GM21786 (cell line): Measurements from ENCODE around the gene P2RX3.
"Not testable (repeated sequence)": the region's sequence is repeated elsewhere in the genome, so short reads cannot be mapped to it uniquely, and the experiment has no call there.

ENCODE experiments used
- ATAC-seq: cut with Tn5 transposase; IDR thresholded peaks from one replicate; pipeline ENCODE4 v1.9.1; 2021; ENCODE audit not compliant: unreplicated experiment

P2RX3 gene

DNA sequence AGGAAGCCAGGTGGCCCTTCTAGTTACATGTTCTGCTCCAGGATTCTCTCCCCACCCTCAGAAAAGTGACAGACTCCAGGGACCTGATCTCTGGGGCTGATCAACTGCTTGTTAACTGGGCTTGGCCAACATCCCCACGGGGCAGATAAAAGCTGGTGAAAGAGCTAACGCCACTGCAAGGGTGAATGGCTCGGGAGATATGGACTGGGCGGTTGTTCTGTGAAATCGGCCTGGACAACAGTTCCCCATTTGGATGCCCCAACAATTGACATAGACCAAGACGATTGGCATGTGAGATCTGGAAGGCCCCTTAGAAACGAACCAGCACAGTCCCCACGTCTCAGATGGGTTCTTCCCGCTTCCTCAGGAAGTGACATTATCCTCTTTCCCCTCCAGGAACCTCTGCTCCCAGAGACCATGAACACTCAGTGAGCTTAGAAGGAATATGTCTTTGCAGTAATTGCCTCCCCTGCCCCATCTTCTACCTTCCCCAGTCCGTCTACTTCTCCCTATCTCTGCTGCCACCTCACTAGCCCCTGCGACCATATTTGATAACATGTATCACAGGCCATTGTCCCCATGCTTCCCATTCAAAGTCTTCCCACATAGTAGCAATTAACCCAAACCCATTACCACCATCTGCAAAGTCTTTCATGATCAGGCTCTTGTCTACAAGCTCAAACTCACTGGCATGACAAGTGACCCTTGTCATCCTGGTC is 57.9 kb downstream of the P2RX3 start:
- ATAC-seq = no peak

DNA sequence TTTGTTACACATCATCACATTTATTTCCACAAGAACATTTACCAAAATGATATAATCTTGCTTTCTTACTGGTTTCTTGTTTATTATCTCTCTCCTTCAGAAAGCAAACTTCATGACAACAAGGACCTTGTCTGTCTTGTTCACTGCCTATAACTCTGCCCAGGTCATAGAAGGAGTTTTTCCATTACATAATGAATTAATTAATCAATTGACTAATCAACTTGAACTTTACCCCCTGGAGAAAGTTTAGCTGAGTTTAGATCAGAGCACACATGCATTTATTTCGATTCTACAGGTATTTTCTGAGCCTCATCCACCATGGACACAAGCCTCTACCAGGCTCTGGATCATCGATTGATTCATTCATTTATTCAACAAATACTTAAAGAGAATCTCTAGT is 58.6 kb downstream of the P2RX3 start:
- ATAC-seq = no peak

GRCh38 chr11:57397394-57397990 is 59.3 kb downstream of the P2RX3 start:
- ATAC-seq = no peak

GRCh38 chr11:57399221-57399620 is 61.1 kb downstream of the P2RX3 start:
- no peak for ATAC-seq

- ATAC-seq = no peak
Observed at GRCh38 chr11:57399972-57400578, 61.9 kb downstream of the P2RX3 start.

- no peak for ATAC-seq
Observed at GRCh38 chr11:57402188-57403002, 64.2 kb downstream of the P2RX3 start.

DNA sequence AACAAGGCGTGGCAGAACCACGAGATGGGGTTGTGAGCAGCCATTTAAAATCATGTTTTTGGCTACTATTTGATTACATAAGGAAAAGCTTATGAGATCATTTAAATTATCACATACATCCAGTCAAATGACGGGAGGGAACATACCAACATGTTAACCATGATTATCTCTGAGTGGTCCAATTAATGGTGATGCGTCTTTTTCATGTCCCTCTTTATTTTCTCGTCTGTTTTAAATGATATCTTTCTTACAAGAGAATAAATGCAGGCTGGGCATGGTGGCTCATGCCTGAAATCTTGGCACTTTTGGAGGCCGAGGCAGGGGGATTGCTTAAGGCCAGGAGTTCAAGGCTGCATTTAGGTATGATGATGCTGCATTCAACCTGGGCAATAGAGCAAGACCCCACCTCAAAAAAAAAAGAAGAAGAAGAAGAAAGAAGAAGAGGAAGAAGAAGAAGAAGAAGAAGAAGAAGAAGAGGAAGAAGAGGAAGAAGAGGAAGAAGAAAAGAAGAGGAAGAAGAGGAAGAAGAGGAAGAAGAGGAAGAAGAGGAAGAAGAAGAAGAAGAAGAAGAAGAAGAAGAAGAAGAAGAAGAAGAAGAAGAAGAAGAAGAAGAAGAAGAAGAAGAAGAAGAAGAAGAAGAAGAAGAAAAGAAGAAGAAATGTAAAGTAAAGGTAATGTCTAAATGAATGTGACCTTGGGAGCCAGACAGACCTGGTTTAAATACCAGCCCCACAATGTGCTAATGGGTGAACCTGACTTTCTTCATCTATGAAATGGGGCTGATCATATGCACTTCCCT is 65.0 kb downstream of the P2RX3 start:
- not testable (repeated sequence) for ATAC-seq

GRCh38 chr11:57403802-57404147 is 65.6 kb downstream of the P2RX3 start:
- ATAC-seq = no peak

- ATAC-seq = no peak
Observed at GRCh38 chr11:57405271-57405860, 67.2 kb downstream of the P2RX3 start.

DNA sequence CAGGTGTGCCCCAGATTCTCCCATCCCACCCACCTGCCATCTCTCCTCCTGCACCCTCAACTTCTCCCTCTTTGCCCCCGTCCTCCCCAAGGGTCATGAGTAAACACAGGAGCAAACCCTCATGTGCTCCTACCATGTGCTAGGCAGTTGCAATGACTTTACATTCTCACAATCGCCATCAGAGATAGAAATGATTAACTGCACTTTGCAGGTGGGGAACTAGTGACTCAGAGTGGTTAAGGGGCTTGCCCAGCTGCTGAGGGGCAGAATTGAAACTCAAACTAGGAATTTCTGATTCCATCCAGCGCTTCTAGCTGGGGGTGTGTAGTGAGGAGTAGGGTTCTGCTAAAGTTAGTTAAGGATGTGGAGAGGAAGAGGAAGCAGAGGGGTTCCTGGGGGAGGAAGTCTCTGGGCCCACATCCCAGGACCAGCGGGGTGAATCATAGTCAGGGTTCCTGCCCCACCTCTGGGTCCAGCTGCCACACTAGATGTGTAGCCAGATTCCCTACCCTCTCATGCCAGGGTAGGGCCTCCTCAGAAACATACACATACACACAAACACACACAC is 68.3 kb downstream of the P2RX3 start:
- ATAC-seq = peak; percentile 83

GRCh38 chr11:57407010-57407920 is 69.1 kb downstream of the P2RX3 start:
- no peak for ATAC-seq

GRCh38 chr11:57407941-57408475 is 69.9 kb downstream of the P2RX3 start:
- ATAC-seq = no peak

- no peak for ATAC-seq
Observed at GRCh38 chr11:57408771-57409170, 70.6 kb downstream of the P2RX3 start.

GRCh38 chr11:57409321-57410100 is 71.4 kb downstream of the P2RX3 start:
- ATAC-seq = no peak

DNA sequence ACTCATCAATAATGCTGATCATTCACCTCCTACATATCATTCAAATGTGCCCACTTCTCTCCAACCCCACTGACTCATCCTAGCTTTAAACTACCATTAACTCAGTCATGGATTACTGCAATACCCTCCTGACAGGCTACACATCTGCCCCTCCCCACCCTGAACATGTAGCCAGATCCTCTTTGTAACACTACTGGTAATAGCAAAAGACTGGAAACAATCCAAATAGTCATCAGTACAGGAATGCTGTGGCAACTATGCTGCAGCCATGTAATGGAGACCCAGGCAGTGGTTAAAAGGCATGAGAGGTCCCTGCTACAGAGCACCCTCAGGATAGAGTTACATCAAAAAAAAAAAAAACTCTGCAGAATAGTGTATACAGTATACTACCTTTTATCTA is 72.1 kb downstream of the P2RX3 start:
- ATAC-seq = no peak

DNA sequence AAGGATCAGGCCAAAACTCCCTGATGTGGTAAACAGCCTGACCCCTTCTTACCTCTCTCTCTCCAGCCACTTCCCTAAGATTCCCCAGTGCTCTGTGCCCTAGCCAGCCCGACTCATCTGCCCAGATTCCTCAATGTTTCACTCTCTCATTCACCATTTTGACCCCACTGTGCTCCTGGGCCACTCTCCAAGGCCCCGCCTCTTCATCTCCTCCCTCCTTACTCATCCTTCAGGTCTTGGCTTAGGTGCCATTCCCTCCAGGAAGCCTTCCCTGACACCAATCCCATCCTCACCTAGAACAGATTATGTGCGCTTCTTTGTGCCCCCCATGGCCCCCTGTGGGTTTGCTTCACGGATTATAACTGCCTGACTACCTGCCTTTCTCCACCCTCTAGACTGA is 75.5 kb downstream of the P2RX3 start:
- no peak for ATAC-seq

GRCh38 chr11:57414612-57415212 is 76.6 kb downstream of the P2RX3 start:
- ATAC-seq = no peak

DNA sequence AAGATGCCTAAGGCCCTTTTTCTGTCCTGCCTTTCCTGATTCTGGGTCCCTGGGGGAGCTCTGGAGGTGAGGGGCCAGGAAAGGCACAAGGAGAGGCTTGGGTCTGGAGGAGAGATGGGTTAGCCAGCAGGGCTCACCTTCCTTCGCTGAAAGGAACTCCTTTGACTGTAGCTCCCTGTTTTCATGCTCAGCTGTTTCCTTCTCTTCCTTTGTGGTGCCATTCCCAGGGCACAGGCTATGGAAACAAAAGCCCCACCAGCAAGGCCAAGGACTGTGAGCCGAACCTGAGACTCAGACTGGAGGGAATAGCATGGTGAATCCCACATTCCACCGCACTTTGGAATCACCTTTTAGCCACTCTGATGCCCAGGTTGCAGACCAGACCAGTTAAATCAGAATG is 78.3 kb downstream of the P2RX3 start:
- no peak for ATAC-seq
